ENCODE results near the gene REV3L. TPM values are rescaled to one million over a fixed set of nuclear protein-coding genes. Genes with fewer than 3 reads are reported as not detected.

REV3L gene
- total and polyA plus RNA-seq, 2 of the 8 experiments (the other 6 are each of a cell fraction or from before 2014, with no cell fraction given), result 2.1 to 6.6 TPM

GRCh38 chr6:111410371-111410770 is 72.6 kb downstream of the REV3L start (continued):
- TF ChIP-seq SP4 (IDR thresholded peaks at IDR 0.05; ENCODE audit: low read length), result no peak
- TF ChIP-seq TEAD4 (IDR thresholded peaks at IDR 0.05; ENCODE audit: low read depth, low read length), result no peak
- TF ChIP-seq EZH2 (IDR thresholded peaks at IDR 0.05; ENCODE audit: low read depth, low read length, severe bottlenecking), result no peak

All from H1 (cell line).